Neural cell (in vitro differentiated cells): ENCODE results near the gene PCSK9. TPM values are rescaled to one million over a fixed set of nuclear protein-coding genes. Genes with fewer than 3 reads are reported as not detected.

Experiments used
- H2AFZ ChIP-seq: fragments of 200-600, 300-800 bp; sonication (generic), shearing (Covaris generic); 2 replicates; pipeline ENCODE4 v1.6.0; 2014; ENCODE audit warnings: low read depth, mild to moderate bottlenecking, antibody characterized with exemption, low read length, moderate library complexity
- H3F3A ChIP-seq: fragments of 200-600 bp; shearing (Covaris generic); 2 replicates; pipeline ENCODE4 v1.6.1; 2016; ENCODE audit warnings: mild to moderate bottlenecking, moderate library complexity, mixed read lengths, antibody characterized with exemption, low read length; ENCODE audit not compliant: insufficient read depth, poor library complexity, severe bottlenecking
- H3K27ac ChIP-seq: fragments of 200-600, 300-800 bp; sonication (generic), shearing (Covaris generic); 2 replicates; pipeline ENCODE4 v1.5.1; 2014; ENCODE audit warnings: mild to moderate bottlenecking, low read length, moderate library complexity
- H3K27me3 ChIP-seq: fragments of 300-800, 200-600 bp; sonication (generic), shearing (Covaris generic); 2 replicates; pipeline ENCODE4 v1.6.0; 2014; ENCODE audit warnings: mild to moderate bottlenecking, low read depth, low read length, moderate library complexity; ENCODE audit not compliant: insufficient read depth
- H3K36me3 ChIP-seq: fragments of 300-800, 200-600 bp; sonication (generic), shearing (Covaris generic); 2 replicates; pipeline ENCODE4 v1.5.1; 2014; ENCODE audit warnings: mild to moderate bottlenecking, antibody characterized with exemption, low read length, moderate library complexity; ENCODE audit not compliant: insufficient read depth
- H3K4me2 ChIP-seq: fragments of 300-800, 200-600 bp; sonication (generic), shearing (Covaris generic); 2 replicates; pipeline ENCODE4 v1.6.0; 2014; ENCODE audit warnings: mild to moderate bottlenecking, low read length
- H3K4me3 ChIP-seq: fragments of 300-800, 200-600 bp; sonication (generic), shearing (Covaris generic); 2 replicates; pipeline ENCODE4 v1.5.1; 2014; ENCODE audit warnings: mild to moderate bottlenecking, low read length, moderate library complexity
- H3K79me2 ChIP-seq: fragments of 200-600 bp; shearing (Covaris generic); replicated peaks from 2 replicates; pipeline ENCODE4 v1.6.0; 2014; ENCODE audit warnings: mild to moderate bottlenecking, low read length, moderate library complexity; ENCODE audit not compliant: insufficient read depth
- H3K9ac ChIP-seq: fragments of 300-800, 200-600 bp; sonication (generic), shearing (Covaris generic); 2 replicates; pipeline ENCODE4 v1.6.1; 2016; ENCODE audit warnings: mild to moderate bottlenecking, low read length, mixed read lengths
- H3K9me2 ChIP-seq: fragments of 200-600 bp; shearing (Covaris generic); 2 replicates; pipeline ENCODE4 v1.6.1; 2016; ENCODE audit warnings: mild to moderate bottlenecking, low read length, mixed read lengths; ENCODE audit not compliant: insufficient read depth
- H3K9me3 ChIP-seq: fragments of 200-600, 300-800 bp; sonication (generic), shearing (Covaris generic); 2 replicates; pipeline ENCODE4 v1.6.1; 2016; ENCODE audit warnings: mild to moderate bottlenecking, mixed run types, low read length, moderate library complexity, mixed read lengths
- H4K20me1 ChIP-seq: fragments of 200-600 bp; shearing (Covaris generic); 2 replicates; pipeline ENCODE4 v1.6.1; 2016; ENCODE audit warnings: mild to moderate bottlenecking, mixed run types; ENCODE audit not compliant: insufficient read depth
- CTCF ChIP-seq: fragments of 450-650 bp; IDR thresholded peaks from 2 replicates; pipeline ENCODE4 v1.5.1; 2014; ENCODE audit warnings: antibody characterized with exemption, mild to moderate bottlenecking, moderate library complexity; ENCODE audit not compliant: poor library complexity, severe bottlenecking
- EP300 ChIP-seq: fragments of 450-650 bp; conservative IDR thresholded peaks from 2 replicates; pipeline ENCODE4 v1.6.1; 2014; ENCODE audit warnings: antibody characterized with exemption, mild to moderate bottlenecking, moderate library complexity; ENCODE audit not compliant: poor library complexity, severe bottlenecking
- EZH2 ChIP-seq: fragments of 200-600, 300-800 bp; shearing (Covaris generic), sonication (generic); IDR thresholded peaks from 2 replicates; pipeline ENCODE4 v1.6.1; 2014; ENCODE audit warnings: antibody characterized with exemption, low read length, borderline replicate concordance, mild to moderate bottlenecking; ENCODE audit not compliant: insufficient read depth, poor library complexity, severe bottlenecking
- MXI1 ChIP-seq: fragments of 450-650 bp; conservative IDR thresholded peaks from 2 replicates; pipeline ENCODE4 v1.6.1; 2014; ENCODE audit warnings: antibody characterized with exemption, mild to moderate bottlenecking; ENCODE audit not compliant: poor library complexity, severe bottlenecking
- POLR2AphosphoS5 ChIP-seq: IDR thresholded peaks from 2 replicates; pipeline ENCODE4 v1.6.1; 2012
- RAD21 ChIP-seq: fragments of 450-650 bp; conservative IDR thresholded peaks from 2 replicates; pipeline ENCODE4 v1.6.1; 2014; ENCODE audit warnings: antibody characterized with exemption, mild to moderate bottlenecking, moderate library complexity
- SMC3 ChIP-seq: fragments of 450-650 bp; conservative IDR thresholded peaks from 2 replicates; pipeline ENCODE4 v1.6.1; 2014; ENCODE audit warnings: antibody characterized with exemption, mild to moderate bottlenecking, moderate library complexity; ENCODE audit not compliant: poor library complexity
- TAF1 ChIP-seq: IDR thresholded peaks from 2 replicates; pipeline ENCODE4 v1.6.1; 2012; ENCODE audit warnings: low read depth
- polyA plus RNA-seq: library from polyadenylated mRNA; depleted of rRNA; stranded (reverse); fragments of >200 nt; gene quantifications from 2 replicates; pipeline ENCODE4 v1.2.3, GENCODE V29; 2014
- TF ChIP-seq, protein P1 (sequence below): IDR thresholded peaks from 2 replicates; pipeline ENCODE4 v1.6.1; 2012; ENCODE audit warnings: borderline replicate concordance

PCSK9 gene
- polyA plus RNA-seq, 1 donor from 2014 or later, result not detected

DNA sequence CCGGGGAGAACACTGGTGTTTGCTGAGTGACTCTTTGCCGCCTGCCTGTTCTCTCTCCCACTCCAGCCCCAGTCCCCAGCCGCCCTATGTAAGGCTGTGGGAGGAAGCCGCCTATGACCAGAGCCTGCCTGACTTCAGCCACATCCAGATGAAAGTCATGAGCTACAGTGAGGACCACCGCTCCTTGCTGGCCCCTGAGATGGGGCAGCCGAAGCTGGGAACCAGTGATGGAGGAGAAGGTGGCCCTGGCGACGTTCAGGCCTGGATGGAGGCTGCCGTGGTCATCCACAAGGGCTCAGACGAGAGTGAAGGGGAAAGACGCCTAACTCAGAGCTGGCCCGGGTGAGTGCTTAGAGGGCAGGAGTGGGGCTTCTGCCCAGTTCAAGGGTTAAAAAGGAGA is 32.4 kb upstream of the PCSK9 start:
- Histone ChIP-seq H3K4me2 (no peak overlapping the region), H3K36me3 (no peaks in the 10 kb centered on the region), H3K4me3 (no peak overlapping the region), H3F3A (no peaks in the 10 kb centered on the region), H3K27me3 (no peaks in the 10 kb centered on the region), H3K27ac (no peak overlapping the region), H3K9ac (no peak overlapping the region), H3K9me3 (no peaks in the 10 kb centered on the region), H3K9me2 (no peaks in the 10 kb centered on the region), H2AFZ (no peak overlapping the region), H4K20me1 (no peaks in the 10 kb centered on the region), H3K79me2 (no peaks in the 10 kb centered on the region)
- TF ChIP-seq MXI1, result no peak
- TF ChIP-seq, protein P1, sequence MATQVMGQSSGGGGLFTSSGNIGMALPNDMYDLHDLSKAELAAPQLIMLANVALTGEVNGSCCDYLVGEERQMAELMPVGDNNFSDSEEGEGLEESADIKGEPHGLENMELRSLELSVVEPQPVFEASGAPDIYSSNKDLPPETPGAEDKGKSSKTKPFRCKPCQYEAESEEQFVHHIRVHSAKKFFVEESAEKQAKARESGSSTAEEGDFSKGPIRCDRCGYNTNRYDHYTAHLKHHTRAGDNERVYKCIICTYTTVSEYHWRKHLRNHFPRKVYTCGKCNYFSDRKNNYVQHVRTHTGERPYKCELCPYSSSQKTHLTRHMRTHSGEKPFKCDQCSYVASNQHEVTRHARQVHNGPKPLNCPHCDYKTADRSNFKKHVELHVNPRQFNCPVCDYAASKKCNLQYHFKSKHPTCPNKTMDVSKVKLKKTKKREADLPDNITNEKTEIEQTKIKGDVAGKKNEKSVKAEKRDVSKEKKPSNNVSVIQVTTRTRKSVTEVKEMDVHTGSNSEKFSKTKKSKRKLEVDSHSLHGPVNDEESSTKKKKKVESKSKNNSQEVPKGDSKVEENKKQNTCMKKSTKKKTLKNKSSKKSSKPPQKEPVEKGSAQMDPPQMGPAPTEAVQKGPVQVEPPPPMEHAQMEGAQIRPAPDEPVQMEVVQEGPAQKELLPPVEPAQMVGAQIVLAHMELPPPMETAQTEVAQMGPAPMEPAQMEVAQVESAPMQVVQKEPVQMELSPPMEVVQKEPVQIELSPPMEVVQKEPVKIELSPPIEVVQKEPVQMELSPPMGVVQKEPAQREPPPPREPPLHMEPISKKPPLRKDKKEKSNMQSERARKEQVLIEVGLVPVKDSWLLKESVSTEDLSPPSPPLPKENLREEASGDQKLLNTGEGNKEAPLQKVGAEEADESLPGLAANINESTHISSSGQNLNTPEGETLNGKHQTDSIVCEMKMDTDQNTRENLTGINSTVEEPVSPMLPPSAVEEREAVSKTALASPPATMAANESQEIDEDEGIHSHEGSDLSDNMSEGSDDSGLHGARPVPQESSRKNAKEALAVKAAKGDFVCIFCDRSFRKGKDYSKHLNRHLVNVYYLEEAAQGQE, result no peak
- TF ChIP-seq CTCF, result no peak
- TF ChIP-seq EZH2, result no peak
- no peak for TF ChIP-seq TAF1
- TF ChIP-seq SMC3, result no peak

GRCh38 chr1:55007625-55008024 is 31.7 kb upstream of the PCSK9 start:
- H3F3A ChIP-seq, result no peaks in the 10 kb centered on the region
- no peaks in the 10 kb centered on the region for H3K79me2 ChIP-seq
- H3K27me3 ChIP-seq, result no peaks in the 10 kb centered on the region
- H2AFZ ChIP-seq, result no peak overlapping the region
- H3K36me3 ChIP-seq, result no peaks in the 10 kb centered on the region
- H3K9ac ChIP-seq, result no peak overlapping the region
- H3K9me2 ChIP-seq, result no peaks in the 10 kb centered on the region
- H4K20me1 ChIP-seq, result no peaks in the 10 kb centered on the region
- no peaks in the 10 kb centered on the region for H3K9me3 ChIP-seq
- H3K4me3 ChIP-seq, result no peak overlapping the region
- H3K4me2 ChIP-seq, result no peak overlapping the region
- TF ChIP-seq SMC3 (no peak), MXI1 (no peak), CTCF (no peak), RAD21 (no peak), TAF1 (no peak), EP300 (no peak), POLR2AphosphoS5 (no peak), EZH2 (no peak)
- TF ChIP-seq, protein P1, result no peak
- no peak overlapping the region for H3K27ac ChIP-seq
